ENCODE results near the gene PTPRCAP. TPM values are rescaled to one million over a fixed set of nuclear protein-coding genes. Genes with fewer than 3 reads are reported as not detected.

PTPRCAP gene
- total and polyA plus RNA-seq, 2 experiments from 2014 or later, result 3.3 to 3.5 TPM

DNA sequence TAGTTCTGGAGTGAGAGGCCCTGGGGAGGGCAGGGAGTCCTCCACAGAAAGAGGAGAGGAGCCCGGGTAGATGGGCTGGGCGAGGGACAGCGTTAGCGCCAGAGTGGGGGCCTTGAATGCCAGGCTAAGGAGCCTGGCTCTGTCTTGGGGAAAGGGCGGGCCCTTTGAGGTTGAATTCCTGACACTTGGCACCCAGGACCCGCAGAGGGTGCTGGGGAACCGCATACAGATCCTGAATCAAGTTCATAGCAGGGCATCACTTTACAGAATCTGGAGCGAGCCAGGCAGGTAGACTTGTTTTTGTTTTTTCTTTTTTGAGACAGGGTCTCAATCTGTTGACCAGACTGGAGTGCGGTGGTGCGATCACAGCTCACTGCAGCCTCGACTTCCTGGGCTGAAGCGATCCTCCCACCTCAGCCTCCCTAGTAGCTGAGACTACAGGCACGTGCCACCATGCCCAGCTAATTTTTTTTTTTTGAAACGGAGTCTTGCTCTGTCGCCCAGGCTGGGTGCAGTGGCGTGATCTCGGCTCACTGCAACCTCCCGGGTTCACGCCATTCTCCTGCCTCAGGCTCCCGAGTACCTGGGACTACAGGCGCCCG lies 16.0 kb downstream of the PTPRCAP start:
- H3K4me1 ChIP-seq (ENCODE audit: insufficient read depth), result peaks cover 8% of the 10 kb centered on the region; the same call in 1 of the 2 replicates
- no peaks in the 10 kb centered on the region for H3K9me2 ChIP-seq (ENCODE audit: insufficient read depth)
- Mint-ChIP-seq H3K36me3 (ENCODE audit: low read depth) (no peaks in the 10 kb centered on the region), H3K27ac (no peak overlapping the region), H3K4me3 (peak overlapping the region; percentile 59), H3K9me3 (no peaks in the 10 kb centered on the region; the same call in 2 of the 3 replicates), H3K27me3 (ENCODE audit: insufficient read depth, low read depth, poor library complexity) (peaks cover 27% of the 10 kb centered on the region), H3K4me1 (peaks cover 13% of the 10 kb centered on the region)
- H3K79me2 ChIP-seq (replicated peaks; ENCODE audit: insufficient read depth), result no peaks in the 10 kb centered on the region
- TF ChIP-seq, protein P1, sequence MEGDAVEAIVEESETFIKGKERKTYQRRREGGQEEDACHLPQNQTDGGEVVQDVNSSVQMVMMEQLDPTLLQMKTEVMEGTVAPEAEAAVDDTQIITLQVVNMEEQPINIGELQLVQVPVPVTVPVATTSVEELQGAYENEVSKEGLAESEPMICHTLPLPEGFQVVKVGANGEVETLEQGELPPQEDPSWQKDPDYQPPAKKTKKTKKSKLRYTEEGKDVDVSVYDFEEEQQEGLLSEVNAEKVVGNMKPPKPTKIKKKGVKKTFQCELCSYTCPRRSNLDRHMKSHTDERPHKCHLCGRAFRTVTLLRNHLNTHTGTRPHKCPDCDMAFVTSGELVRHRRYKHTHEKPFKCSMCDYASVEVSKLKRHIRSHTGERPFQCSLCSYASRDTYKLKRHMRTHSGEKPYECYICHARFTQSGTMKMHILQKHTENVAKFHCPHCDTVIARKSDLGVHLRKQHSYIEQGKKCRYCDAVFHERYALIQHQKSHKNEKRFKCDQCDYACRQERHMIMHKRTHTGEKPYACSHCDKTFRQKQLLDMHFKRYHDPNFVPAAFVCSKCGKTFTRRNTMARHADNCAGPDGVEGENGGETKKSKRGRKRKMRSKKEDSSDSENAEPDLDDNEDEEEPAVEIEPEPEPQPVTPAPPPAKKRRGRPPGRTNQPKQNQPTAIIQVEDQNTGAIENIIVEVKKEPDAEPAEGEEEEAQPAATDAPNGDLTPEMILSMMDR (conservative IDR thresholded peaks at IDR 0.05; ENCODE audit: low read depth in 2 of 2), result 0 out of 4 replicates have a peak, but pooled peaks of 1 of the 2 experiments have one; percentile 22
- no peak for TF ChIP-seq EZH2 (IDR thresholded peaks at IDR 0.05; ENCODE audit: low read depth, unreplicated experiment)
- H3K36me3 ChIP-seq (ENCODE audit: insufficient read depth), result no peaks in the 10 kb centered on the region
- 0 out of 2 replicates have a peak, but pooled peaks cover 5% of the 10 kb centered on the region for H3K27me3 ChIP-seq (ENCODE audit: insufficient read depth)
- H3K27ac ChIP-seq (ENCODE audit: low read depth), result no peak overlapping the region
- peak overlapping the region; percentile 78; the same call in 1 of the 2 replicates for H3K4me2 ChIP-seq
- DNase-seq (ENCODE audit: low spot score) (no peak), ATAC-seq (peak; percentile 33; the same call in 2 of the 3 replicates)
- H3F3A ChIP-seq (replicated peaks; ENCODE audit: low read depth), result no peaks in the 10 kb centered on the region
- H2AFZ ChIP-seq, result peak overlapping the region; percentile 88; the same call in 1 of the 2 replicates
- H3K4me3 ChIP-seq, result peak overlapping the region; percentile 67
- no peaks in the 10 kb centered on the region for H4K20me1 ChIP-seq (replicated peaks; ENCODE audit: insufficient read depth)

DNA sequence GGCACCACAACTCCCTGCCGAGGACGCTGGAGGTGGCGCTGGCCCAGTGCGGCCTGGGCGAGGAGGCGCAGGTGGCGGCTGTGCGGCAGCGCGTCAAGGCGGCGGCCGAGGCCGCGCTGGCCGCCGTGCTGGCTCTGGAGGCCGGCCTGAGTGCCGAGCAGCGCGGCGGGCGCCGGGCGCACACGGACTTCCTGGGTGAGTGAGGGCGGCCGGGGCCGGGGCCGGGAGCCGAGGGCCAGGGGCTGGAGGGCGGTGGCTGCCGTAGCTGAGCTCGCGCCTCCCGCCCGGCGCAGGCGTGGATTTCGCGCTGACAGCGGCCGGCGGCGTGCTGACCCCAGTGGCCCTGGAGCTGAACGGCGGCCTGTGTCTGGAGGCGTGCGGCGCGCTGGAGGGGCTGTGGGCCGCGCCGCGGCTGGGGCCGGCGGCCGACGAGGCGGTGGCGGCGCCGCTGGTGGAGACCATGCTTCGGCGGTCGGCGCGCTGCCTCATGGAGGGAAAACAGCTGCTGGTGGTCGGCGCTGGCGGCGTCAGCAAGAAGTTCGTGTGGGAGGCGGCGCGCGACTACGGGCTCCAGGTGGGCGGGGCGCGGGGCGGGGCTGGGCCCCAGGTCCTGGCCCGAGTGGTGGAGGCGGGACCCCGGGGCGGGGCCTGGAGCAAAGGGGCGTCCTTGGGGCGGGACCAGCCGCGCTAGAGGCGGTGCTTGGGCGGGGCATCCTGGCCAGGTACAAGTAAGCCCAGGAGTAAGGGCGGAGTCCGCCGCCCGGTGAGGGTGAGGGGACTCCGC lies 16.6 kb downstream of the PTPRCAP start:
- no peak overlapping the region for H3K27ac ChIP-seq (ENCODE audit: low read depth)

DNA sequence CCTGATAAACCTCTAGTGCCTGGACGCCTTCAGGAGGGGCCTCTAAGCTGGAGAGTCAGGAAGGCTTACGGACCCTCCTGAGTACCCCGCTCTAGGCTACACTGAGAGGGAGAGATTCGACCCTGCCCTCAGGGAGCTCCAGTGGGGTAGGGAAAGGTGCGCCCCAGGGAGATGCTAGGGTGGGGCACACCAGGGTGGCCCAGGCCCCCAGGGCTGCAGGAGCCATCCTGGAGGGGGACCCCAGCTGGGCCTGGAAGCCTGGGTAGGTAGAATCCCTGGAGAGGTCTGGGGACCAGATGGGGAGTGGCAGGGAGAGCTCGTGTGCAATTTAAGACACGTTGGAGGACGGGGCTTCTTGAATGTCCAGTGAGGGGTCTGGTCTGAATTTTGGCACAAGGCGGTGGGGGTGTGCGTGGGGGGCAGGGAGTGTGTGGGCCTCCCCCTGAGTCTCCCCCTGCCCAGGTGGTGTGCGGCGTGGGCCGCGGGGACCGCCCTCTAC lies 17.3 kb downstream of the PTPRCAP start:
- Mint-ChIP-seq H3K4me3 (peak overlapping the region; percentile 69), H3K4me1 (peaks cover 19% of the 10 kb centered on the region), H3K9me3 (no peaks in the 10 kb centered on the region; the same call in 2 of the 3 replicates), H3K27ac (no peak overlapping the region), H3K27me3 (ENCODE audit: insufficient read depth, low read depth, poor library complexity) (peaks cover 21% of the 10 kb centered on the region), H3K36me3 (ENCODE audit: low read depth) (no peaks in the 10 kb centered on the region)
- H3K4me1 ChIP-seq (ENCODE audit: insufficient read depth), result peaks cover 15% of the 10 kb centered on the region; the same call in 1 of the 2 replicates
- 0 out of 2 replicates have a peak, but pooled peaks cover 5% of the 10 kb centered on the region for H3K27me3 ChIP-seq (ENCODE audit: insufficient read depth)
- H3K9me2 ChIP-seq (ENCODE audit: insufficient read depth), result no peaks in the 10 kb centered on the region
- no peaks in the 10 kb centered on the region for H3K36me3 ChIP-seq (ENCODE audit: insufficient read depth)
- ATAC-seq, result no peak
- peak overlapping the region; percentile 67 for H3K4me3 ChIP-seq
- peak overlapping the region; percentile 83 for H3K4me2 ChIP-seq
- H3K27ac ChIP-seq (ENCODE audit: low read depth), result no peak overlapping the region
- no peaks in the 10 kb centered on the region for H3K79me2 ChIP-seq (replicated peaks; ENCODE audit: insufficient read depth)
- no peaks in the 10 kb centered on the region for H3F3A ChIP-seq (replicated peaks; ENCODE audit: low read depth)
- H2AFZ ChIP-seq, result no peak overlapping the region
- H4K20me1 ChIP-seq (replicated peaks; ENCODE audit: insufficient read depth), result no peaks in the 10 kb centered on the region
- DNase-seq (ENCODE audit: low spot score), result no peak
- no peak for TF ChIP-seq JUNB (IDR thresholded peaks at IDR 0.05; ENCODE audit: unreplicated experiment)
- TF ChIP-seq, protein P1 (conservative IDR thresholded peaks at IDR 0.05; ENCODE audit: low read depth in 2 of 2), result no peak

More for the DNA sequence above, 16.6 kb downstream of the PTPRCAP start:
- H3F3A ChIP-seq (replicated peaks; ENCODE audit: low read depth), result no peaks in the 10 kb centered on the region
- DNase-seq (ENCODE audit: low spot score), result peak; percentile 96
- H3K79me2 ChIP-seq (replicated peaks; ENCODE audit: insufficient read depth), result no peaks in the 10 kb centered on the region
- H3K36me3 Mint-ChIP-seq (ENCODE audit: low read depth), result no peaks in the 10 kb centered on the region
- H3K9me3 Mint-ChIP-seq, result no peaks in the 10 kb centered on the region; the same call in 2 of the 3 replicates
- H3K4me3 Mint-ChIP-seq, result peak overlapping the region; percentile 69
- no peak overlapping the region for H3K27ac Mint-ChIP-seq
- H3K4me3 ChIP-seq, result peak overlapping the region; percentile 67
- peaks cover 25% of the 10 kb centered on the region for H3K27me3 Mint-ChIP-seq (ENCODE audit: insufficient read depth, low read depth, poor library complexity)
- ATAC-seq, result peak; percentile 83
- peak overlapping the region; percentile 88; the same call in 1 of the 2 replicates for H2AFZ ChIP-seq
- no peaks in the 10 kb centered on the region for H4K20me1 ChIP-seq (replicated peaks; ENCODE audit: insufficient read depth)
- peaks cover 19% of the 10 kb centered on the region for H3K4me1 Mint-ChIP-seq
- H3K9me2 ChIP-seq (ENCODE audit: insufficient read depth), result no peaks in the 10 kb centered on the region
- peak; percentile 51; the same call in 1 of the 2 replicates for TF ChIP-seq CREB1 (CRISPR knock-in tag; IDR thresholded peaks at IDR 0.05; ENCODE audit: low read depth)
- TF ChIP-seq JUNB (IDR thresholded peaks at IDR 0.05; ENCODE audit: unreplicated experiment), result no peak
- TF ChIP-seq ZNF331 (CRISPR knock-in tag; IDR thresholded peaks at IDR 0.05; ENCODE audit: low read depth), result no peak
- TF ChIP-seq POLR2AphosphoS5 (IDR thresholded peaks at IDR 0.05; ENCODE audit: low read depth), result peak; percentile 88
- H3K36me3 ChIP-seq (ENCODE audit: insufficient read depth), result no peaks in the 10 kb centered on the region
- H3K27me3 ChIP-seq (ENCODE audit: insufficient read depth), result 0 out of 2 replicates have a peak, but pooled peaks cover 5% of the 10 kb centered on the region
- H3K4me2 ChIP-seq, result peak overlapping the region; percentile 83
- peaks cover 15% of the 10 kb centered on the region; the same call in 1 of the 2 replicates for H3K4me1 ChIP-seq (ENCODE audit: insufficient read depth)
